ENCODE measurements around the gene SLC6A6.

SLC6A6 gene

GRCh38 chr3:14525685-14526631 is 123.6 kb downstream of the SLC6A6 start:
- no peak for TF ChIP-seq CTCF (IDR thresholded peaks at IDR 0.05; ENCODE audit: borderline replicate concordance, insufficient read depth, low read depth, low read length)
- no peak overlapping the region for H3K4me3 ChIP-seq (ENCODE audit: low read depth, low read length)

- TF ChIP-seq CTCF (IDR thresholded peaks at IDR 0.05; ENCODE audit: borderline replicate concordance, insufficient read depth, low read depth, low read length), result no peak
- H3K4me3 ChIP-seq (ENCODE audit: low read depth, low read length), result no peak overlapping the region
Measured at GRCh38 chr3:14528081-14528480, 125.7 kb downstream of the SLC6A6 start.

- TF ChIP-seq CTCF (IDR thresholded peaks at IDR 0.05; ENCODE audit: borderline replicate concordance, insufficient read depth, low read depth, low read length), result no peak
- H3K4me3 ChIP-seq (ENCODE audit: low read depth, low read length), result no peak overlapping the region
Measured at GRCh38 chr3:14531856-14532395, 129.5 kb downstream of the SLC6A6 start.

- no peak for TF ChIP-seq CTCF (IDR thresholded peaks at IDR 0.05; ENCODE audit: borderline replicate concordance, insufficient read depth, low read depth, low read length)
- no peak overlapping the region for H3K4me3 ChIP-seq (ENCODE audit: low read depth, low read length)
Measured at GRCh38 chr3:14532691-14533456, 130.5 kb downstream of the SLC6A6 start.

- H3K4me3 ChIP-seq (ENCODE audit: low read depth, low read length), result no peak overlapping the region
- TF ChIP-seq CTCF (IDR thresholded peaks at IDR 0.05; ENCODE audit: borderline replicate concordance, insufficient read depth, low read depth, low read length), result no peak
Measured at GRCh38 chr3:14533457-14533958, 131.1 kb downstream of the SLC6A6 start.

GRCh38 chr3:14534516-14535191 is 132.2 kb downstream of the SLC6A6 start:
- no peak overlapping the region for H3K4me3 ChIP-seq (ENCODE audit: low read depth, low read length)
- no peak for TF ChIP-seq CTCF (IDR thresholded peaks at IDR 0.05; ENCODE audit: borderline replicate concordance, insufficient read depth, low read depth, low read length)
